HL-60 (cell line): ENCODE measurements around the gene SENP7.

Source experiments
- DNase-seq, 2 experiments: peaks; one replicate each; pipeline ENCODE4 v3.0.0-alpha.2; 2010 to 2020; ENCODE audit warnings: low read depth in 1 of 2, low spot score in 1 of 2
- H3K27ac ChIP-seq: fragments of 250-450 bp; sonication (Bioruptor Pico); replicated peaks from 2 replicates; pipeline ENCODE4 v1.5.1; 2020; ENCODE audit warnings: mild to moderate bottlenecking, moderate library complexity
- H3K27me3 ChIP-seq: fragments of 250-450 bp; sonication (Bioruptor Pico); 2 replicates; pipeline ENCODE4 v1.5.1; 2021; ENCODE audit warnings: mild to moderate bottlenecking, moderate library complexity; ENCODE audit not compliant: insufficient read depth, poor library complexity, severe bottlenecking
- H3K4me3 ChIP-seq: replicated peaks from 2 replicates; pipeline ENCODE4 v1.5.1; 2011; ENCODE audit warnings: mild to moderate bottlenecking, control low read depth, low read length; ENCODE audit not compliant: insufficient read depth
- CTCF ChIP-seq: IDR thresholded peaks from one replicate; pipeline ENCODE4 v1.5.1; 2011; ENCODE audit warnings: low read length, control low read depth, inconsistent platforms; ENCODE audit not compliant: insufficient read depth
- GABPA ChIP-seq: IDR thresholded peaks from 2 replicates; pipeline ENCODE4 v1.6.1; 2012; ENCODE audit warnings: low read depth
- POLR2AphosphoS5 ChIP-seq: IDR thresholded peaks from 2 replicates; pipeline ENCODE4 v1.6.1; 2012; ENCODE audit warnings: low read depth
- REST ChIP-seq: IDR thresholded peaks from 2 replicates; pipeline ENCODE4 v1.6.1; 2012; ENCODE audit warnings: low read depth; ENCODE audit not compliant: insufficient replicate concordance
- SPI1 ChIP-seq: IDR thresholded peaks from 2 replicates; pipeline ENCODE4 v1.6.1; 2012; ENCODE audit warnings: low read depth, mild to moderate bottlenecking, borderline replicate concordance

Gene SENP7

GRCh38 chr3:101501783-101502182 is 11.2 kb downstream of the SENP7 start:
- H3K4me3 ChIP-seq: no peak overlapping the region
- no peak for DNase-seq
- no peaks in the 10 kb centered on the region for H3K27me3 ChIP-seq
- TF ChIP-seq GABPA (no peak), SPI1 (no peak), POLR2AphosphoS5 (no peak), CTCF (no peak), REST (no peak)
- no peak overlapping the region for H3K27ac ChIP-seq

GRCh38 chr3:101500208-101500607 is 12.8 kb downstream of the SENP7 start:
- TF ChIP-seq POLR2AphosphoS5: no peak
- no peak for TF ChIP-seq SPI1
- no peak overlapping the region for H3K27ac ChIP-seq
- DNase-seq: no peak

GRCh38 chr3:101497803-101498202 is 15.2 kb downstream of the SENP7 start:
- Histone ChIP-seq H3K4me3 (no peak overlapping the region), H3K27ac (no peak overlapping the region), H3K27me3 (no peaks in the 10 kb centered on the region)
- TF ChIP-seq SPI1: no peak
- TF ChIP-seq REST: no peak
- TF ChIP-seq GABPA: no peak
- no peak for TF ChIP-seq POLR2AphosphoS5
- no peak for TF ChIP-seq CTCF
- DNase-seq: no peak

More at GRCh38 chr3:101500208-101500607, 12.8 kb downstream of the SENP7 start:
- Histone ChIP-seq H3K27me3 (no peaks in the 10 kb centered on the region), H3K4me3 (no peak overlapping the region)

- TF ChIP-seq GABPA (no peak), REST (no peak), POLR2AphosphoS5 (no peak), CTCF (no peak), SPI1 (no peak)
- no peak overlapping the region for H3K4me3 ChIP-seq
- no peak for DNase-seq
- H3K27ac ChIP-seq: no peak overlapping the region
- no peaks in the 10 kb centered on the region for H3K27me3 ChIP-seq
Measured at GRCh38 chr3:101495552-101495951, 17.5 kb downstream of the SENP7 start.
